Endothelial cell of umbilical vein (primary cell): ENCODE results near the gene FRY. TPM values are rescaled to one million over a fixed set of nuclear protein-coding genes. Genes with fewer than 3 reads are reported as not detected.

Experiments
- BruUV-seq: library from RNA; stranded (reverse); fragments of 400-500 nt; replicated peaks from 2 replicates; lab custom pipeline; 2021; lab: Mats Ljungman, UMichigan
- CTCF ChIA-PET: fragments of 300-600, 350-600 bp; sonication (Branson Sonifier 250); formaldehyde crosslinking; loops from one replicate; lab custom pipeline; 2021; ENCODE audit warnings: antibody characterized with exemption, inconsistent platforms; lab: Charles Lee
- POLR2A ChIA-PET: fragments of 300-600, 350-600 bp; sonication (Branson Sonifier 250); formaldehyde crosslinking; loops from one replicate; lab custom pipeline; 2021; ENCODE audit warnings: antibody characterized with exemption, inconsistent platforms; lab: Charles Lee
- DNase-seq: peaks from one replicate; pipeline ENCODE4 v3.0.0-alpha.2; 2011; ENCODE audit warnings: low read depth, low spot score
- FAIRE-seq: peaks from 2 replicates; lab custom pipeline; 2011; peaks lifted over from hg19 to GRCh38; lab: Jason Lieb, UNC
- H2AFZ ChIP-seq: 2 replicates; pipeline ENCODE4 v1.6.0; 2012; ENCODE audit warnings: low read depth, low read length, control low read depth, inconsistent platforms
- H3K27ac ChIP-seq: 2 replicates; pipeline ENCODE4 v1.5.1; 2011; ENCODE audit warnings: low read depth, mild to moderate bottlenecking, control low read depth, low read length, moderate library complexity; ENCODE audit not compliant: insufficient read depth
- H3K27me3 ChIP-seq, 2 experiments: 2 replicates each; pipeline versions ENCODE4 v1.6.0 to v1.6.1; 2011; ENCODE audit warnings: low read length in 2 of 2, mixed read lengths in 1 of 2; ENCODE audit not compliant: control insufficient read depth in 2 of 2, insufficient read depth in 2 of 2
- H3K36me3 ChIP-seq, 2 experiments: 2 replicates in 1 of 2; 3 replicates in 1 of 2; pipeline ENCODE4 v1.5.1; 2011; ENCODE audit warnings: low read length in 2 of 2, mild to moderate bottlenecking in 1 of 2, moderate library complexity in 1 of 2; ENCODE audit not compliant: control insufficient read depth in 2 of 2, insufficient read depth in 2 of 2; ENCODE audit errors: extremely low read depth in 1 of 2
- H3K4me1 ChIP-seq: 3 replicates; pipeline ENCODE4 v1.5.1; 2011; ENCODE audit warnings: mild to moderate bottlenecking, low read length; ENCODE audit not compliant: control insufficient read depth, insufficient read depth; ENCODE audit errors: extremely low read depth
- H3K4me2 ChIP-seq: 2 replicates; pipeline ENCODE4 v1.6.1; 2011; ENCODE audit warnings: low read length, control low read depth, mixed read lengths; ENCODE audit not compliant: insufficient read depth
- H3K4me3 ChIP-seq, 3 experiments: fragments of 200-600 bp in 1 of 3; sonication (generic), shearing (Covaris generic) in 1 of 3; replicated peaks in 1 of 3; 2 replicates each; pipeline ENCODE4 v1.5.1; 2011 to 2016; ENCODE audit warnings: control low read depth in 3 of 3, low read length in 3 of 3, mild to moderate bottlenecking in 2 of 3, inconsistent platforms in 1 of 3, low read depth in 1 of 3, moderate library complexity in 1 of 3; ENCODE audit not compliant: insufficient read depth in 1 of 3
- H3K79me2 ChIP-seq: 2 replicates; pipeline ENCODE4 v1.6.0; 2012; ENCODE audit warnings: low read length, inconsistent platforms; ENCODE audit not compliant: control insufficient read depth, insufficient read depth
- H3K9ac ChIP-seq: replicated peaks from 2 replicates; pipeline ENCODE3; 2011; ENCODE audit warnings: low read length, control low read depth; ENCODE audit not compliant: insufficient read depth; ENCODE audit errors: extremely low read depth
- H3K9me1 ChIP-seq: replicated peaks from 3 replicates; pipeline ENCODE4 v1.6.0; 2011; ENCODE audit warnings: mild to moderate bottlenecking, low read length; ENCODE audit not compliant: control insufficient read depth, insufficient read depth; ENCODE audit errors: extremely low read depth
- H3K9me3 ChIP-seq: replicated peaks from 2 replicates; pipeline ENCODE4 v1.5.1; 2012; ENCODE audit warnings: low read length, inconsistent platforms; ENCODE audit not compliant: control insufficient read depth, insufficient read depth
- H4K20me1 ChIP-seq: replicated peaks from 2 replicates; pipeline ENCODE3; 2011; ENCODE audit warnings: mild to moderate bottlenecking, low read length; ENCODE audit not compliant: control insufficient read depth, insufficient read depth; ENCODE audit errors: extremely low read depth
- CTCF ChIP-seq, 2 donors: IDR thresholded peaks; 1 replicate in 1 of 2; 2 replicates in 1 of 2; pipeline ENCODE4 v1.5.1; 2011; ENCODE audit warnings: low read length in 2 of 2, mild to moderate bottlenecking in 2 of 2, moderate library complexity in 2 of 2, control low read depth in 1 of 2, inconsistent platforms in 1 of 2, low read depth in 1 of 2; ENCODE audit not compliant: insufficient read depth in 1 of 2; ENCODE audit errors: extremely low read depth in 1 of 2
- EZH2 ChIP-seq: IDR thresholded peaks from 2 replicates; pipeline ENCODE4 v1.6.1; 2012; ENCODE audit warnings: borderline replicate concordance, low read depth, mild to moderate bottlenecking, moderate library complexity, low read length, inconsistent platforms; ENCODE audit not compliant: severe bottlenecking
- FOS ChIP-seq: IDR thresholded peaks from 2 replicates; pipeline ENCODE4 v1.6.1; 2011; ENCODE audit warnings: mild to moderate bottlenecking, low read length, moderate library complexity, borderline replicate concordance; ENCODE audit not compliant: insufficient read depth
- GATA2 ChIP-seq: IDR thresholded peaks from 2 replicates; pipeline ENCODE4 v1.7.0; 2011; ENCODE audit warnings: low read depth, mild to moderate bottlenecking, moderate library complexity, mixed read lengths, low read length; ENCODE audit not compliant: insufficient read length, insufficient read depth
- JUN ChIP-seq: IDR thresholded peaks from 2 replicates; pipeline ENCODE4 v1.6.1; 2011; ENCODE audit warnings: borderline replicate concordance, low read depth; ENCODE audit not compliant: insufficient read length, insufficient read depth
- MYC ChIP-seq: IDR thresholded peaks from one replicate; pipeline ENCODE4 v1.6.1; 2011; ENCODE audit warnings: mild to moderate bottlenecking, low read depth, low read length
- POLR2A ChIP-seq: IDR thresholded peaks from 2 replicates; pipeline ENCODE4 v1.6.1; 2012; ENCODE audit warnings: low read depth, mild to moderate bottlenecking, control low read depth, low read length
- POLR2AphosphoS5 ChIP-seq: IDR thresholded peaks from 2 replicates; pipeline ENCODE4 v1.6.1; 2012; ENCODE audit warnings: low read depth, mild to moderate bottlenecking, control low read depth, low read length, moderate library complexity; ENCODE audit not compliant: insufficient read depth
- dilution Hi-C: fragments of 300-500 bp; cut with MboI; formaldehyde crosslinking; loops from one replicate; pipeline ENCODE4 v1.15.0; 2019; ENCODE audit warnings: low sequenced_read_pairs; ENCODE audit not compliant: extremely low pct_ligation_motif_present
- intact Hi-C: fragments of 100-400 bp; cut with micrococcal nuclease; formaldehyde crosslinking; loops from one replicate; pipeline ENCODE4 v1.10.0; 2022
- polyA plus RNA-seq, 4 experiments: library from polyadenylated mRNA; depleted of rRNA in 3 of 4; stranded (reverse) in 3 of 4; unstranded in 1 of 4; fragments of >200 nt; gene quantifications; 2 replicates each; pipeline versions ENCODE4 v1.2.1 to v1.2.3, GENCODE V29; 2011 to 2012; ENCODE audit warnings: missing spikeins in 1 of 4
- total RNA-seq: library from RNA; stranded (reverse); gene quantifications from 2 replicates; pipeline ENCODE4 v1.2.3, GENCODE V29; 2021
- TF ChIP-seq, protein P1 (sequence below): IDR thresholded peaks from 2 replicates; pipeline ENCODE4 v1.6.1; 2011; ENCODE audit not compliant: insufficient read depth, insufficient read length

FRY gene
- total and polyA plus RNA-seq, 2 donors (not counting 3 experiments of a cell fraction or from before 2014, with no cell fraction given), result 57.3 to 75.8 TPM

DNA sequence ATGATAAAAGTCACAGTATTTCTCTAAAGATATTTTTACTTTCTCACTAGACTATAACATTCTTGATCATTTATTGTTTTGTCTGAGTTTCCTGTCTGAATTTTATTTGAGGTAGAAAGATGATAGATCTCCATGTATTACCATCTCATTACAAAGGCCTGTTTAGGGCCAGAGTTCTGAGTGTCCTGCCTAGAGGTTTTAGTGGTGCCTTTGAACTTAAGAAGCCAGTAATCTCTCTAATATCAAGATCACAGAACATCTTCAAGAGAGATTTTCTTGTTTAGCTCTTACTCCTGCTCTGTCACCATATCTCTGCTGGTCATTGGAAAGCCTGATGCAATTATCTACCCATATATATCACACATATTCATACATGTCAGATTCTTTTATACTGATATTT lies 182.1 kb downstream of the FRY start:
- Histone ChIP-seq H3K4me3 (no peak overlapping the region), H3K4me2 (no peak overlapping the region), H4K20me1 (no peaks in the 10 kb centered on the region), H3K79me2 (no peaks in the 10 kb centered on the region), H3K36me3 (peaks cover 0 to 6% of the 10 kb centered on the region in 2 experiments), H3K9me3 (no peaks in the 10 kb centered on the region), H2AFZ (no peak overlapping the region), H3K9me1 (no peaks in the 10 kb centered on the region), H3K9ac (no peak overlapping the region), H3K4me1 (no peaks in the 10 kb centered on the region), H3K27ac (no peak overlapping the region), H3K27me3 (no peaks in the 10 kb centered on the region)
- CTCF ChIA-PET, result interaction anchor here (1.1 kb wide), 1 partner anchor 32 kb away, joined by 3 read pairs; no protein-coding TSS in a partner anchor
- intact Hi-C loops, result no loop called here
- FAIRE-seq (no peak), DNase-seq (no peak)
- no TSS peak for BruUV-seq
- POLR2A ChIA-PET, result no interaction called here
- TF ChIP-seq FOS (no peak), EZH2 (no peak)
- TF ChIP-seq, protein P1, sequence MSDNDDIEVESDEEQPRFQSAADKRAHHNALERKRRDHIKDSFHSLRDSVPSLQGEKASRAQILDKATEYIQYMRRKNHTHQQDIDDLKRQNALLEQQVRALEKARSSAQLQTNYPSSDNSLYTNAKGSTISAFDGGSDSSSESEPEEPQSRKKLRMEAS, result no peak
- dilution Hi-C loops, result no loop called here

DNA sequence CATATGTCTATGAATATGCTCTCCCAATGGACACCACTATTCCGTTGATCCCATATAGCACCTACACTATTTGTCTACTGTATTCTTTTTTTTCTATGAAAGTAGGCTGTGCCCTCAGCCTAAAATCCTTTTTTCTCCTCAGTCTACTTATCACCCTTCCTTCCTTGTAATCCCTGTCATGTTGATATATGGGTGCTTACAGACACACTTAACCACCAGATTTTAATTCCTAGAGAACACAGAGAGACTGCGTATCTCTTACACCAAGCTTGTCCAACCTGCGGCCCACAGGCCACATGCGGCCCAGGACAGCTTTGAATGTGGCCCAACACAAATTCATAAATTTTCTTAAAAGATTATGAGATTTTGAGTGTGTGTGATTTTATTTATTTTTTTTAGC lies 182.5 kb downstream of the FRY start:
- Histone ChIP-seq H3K9me3 (no peaks in the 10 kb centered on the region), H3K27ac (no peak overlapping the region), H3K9ac (no peak overlapping the region), H3K79me2 (no peaks in the 10 kb centered on the region), H3K4me2 (no peak overlapping the region), H3K4me3 (no peak overlapping the region), H3K27me3 (no peaks in the 10 kb centered on the region), H3K4me1 (no peaks in the 10 kb centered on the region), H4K20me1 (no peaks in the 10 kb centered on the region), H3K9me1 (no peaks in the 10 kb centered on the region), H2AFZ (no peak overlapping the region), H3K36me3 (peaks cover 0 to 5% of the 10 kb centered on the region in 2 experiments)
- BruUV-seq, result no TSS peak
- intact Hi-C loops (no loop called here), dilution Hi-C loops (no loop called here)
- FAIRE-seq, result no peak
- no peak for DNase-seq
- ChIA-PET POLR2A (no interaction called here), CTCF (interaction anchor here (1.1 to 1.2 kb wide), 2 partner anchors 9 to 32 kb away, joined by 3 read pairs; no protein-coding TSS in a partner anchor)
- TF ChIP-seq JUN (no peak), POLR2A (no peak), MYC (no peak), FOS (no peak), GATA2 (no peak), EZH2 (no peak), CTCF (IDR thresholded peaks at IDR 0.05; ENCODE audit: extremely low read depth in 1 of 2, insufficient read depth in 1 of 2, low read depth in 1 of 2, low read length in 2 of 2) (no peak), POLR2AphosphoS5 (no peak)
- TF ChIP-seq, protein P1, result no peak
